Measurements from ENCODE around the gene HOXA9.
A peak's percentile ranks its signal among the peaks of the same experiment; 100 is the strongest.

Gene HOXA9

DNA sequence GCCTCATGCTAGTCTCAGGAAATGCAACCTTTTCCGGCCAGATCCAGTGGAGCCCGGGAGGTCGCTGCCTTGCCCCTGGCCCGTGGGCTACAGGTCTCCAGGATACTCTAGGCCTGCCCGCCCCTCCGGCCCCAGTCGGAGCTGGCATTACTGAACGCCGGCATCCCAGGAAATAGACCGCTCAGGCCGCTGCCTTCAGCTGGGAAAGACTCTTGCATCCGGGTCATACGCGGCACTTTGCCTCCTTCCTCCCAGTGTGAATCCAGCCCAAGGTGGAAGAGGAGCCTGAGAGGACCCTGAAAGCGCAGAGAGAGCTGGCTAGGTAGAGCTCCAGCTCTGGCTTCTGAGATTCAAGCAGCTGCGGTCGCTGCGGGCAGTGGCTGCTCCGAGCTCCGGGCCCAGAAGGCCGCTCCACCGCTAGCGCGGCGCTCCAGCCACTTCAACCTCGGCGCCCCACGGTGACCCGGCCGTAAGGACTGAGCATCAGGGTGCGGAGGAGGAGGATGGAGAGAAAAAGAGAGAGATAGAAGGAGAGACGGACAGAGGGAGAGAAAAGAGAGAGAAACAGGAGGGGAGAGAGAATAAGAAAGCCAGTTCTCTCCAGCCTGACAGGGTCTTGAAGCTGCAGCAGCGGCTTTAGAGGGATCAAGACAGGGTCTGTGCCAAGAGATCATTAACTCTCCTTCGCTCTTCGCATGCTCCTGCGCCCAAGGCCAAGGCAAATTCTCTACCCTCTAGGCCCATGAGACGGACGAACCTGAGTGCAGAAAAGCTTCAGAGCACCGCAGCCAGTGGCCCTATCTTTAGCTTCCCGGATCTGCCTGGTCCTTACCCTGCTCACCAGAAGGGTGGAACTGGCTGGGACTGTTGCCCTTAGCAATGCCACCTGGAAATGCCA is 10.5 kb upstream of the HOXA9 start:
- DNase-seq, result peak; percentile 77

DNA sequence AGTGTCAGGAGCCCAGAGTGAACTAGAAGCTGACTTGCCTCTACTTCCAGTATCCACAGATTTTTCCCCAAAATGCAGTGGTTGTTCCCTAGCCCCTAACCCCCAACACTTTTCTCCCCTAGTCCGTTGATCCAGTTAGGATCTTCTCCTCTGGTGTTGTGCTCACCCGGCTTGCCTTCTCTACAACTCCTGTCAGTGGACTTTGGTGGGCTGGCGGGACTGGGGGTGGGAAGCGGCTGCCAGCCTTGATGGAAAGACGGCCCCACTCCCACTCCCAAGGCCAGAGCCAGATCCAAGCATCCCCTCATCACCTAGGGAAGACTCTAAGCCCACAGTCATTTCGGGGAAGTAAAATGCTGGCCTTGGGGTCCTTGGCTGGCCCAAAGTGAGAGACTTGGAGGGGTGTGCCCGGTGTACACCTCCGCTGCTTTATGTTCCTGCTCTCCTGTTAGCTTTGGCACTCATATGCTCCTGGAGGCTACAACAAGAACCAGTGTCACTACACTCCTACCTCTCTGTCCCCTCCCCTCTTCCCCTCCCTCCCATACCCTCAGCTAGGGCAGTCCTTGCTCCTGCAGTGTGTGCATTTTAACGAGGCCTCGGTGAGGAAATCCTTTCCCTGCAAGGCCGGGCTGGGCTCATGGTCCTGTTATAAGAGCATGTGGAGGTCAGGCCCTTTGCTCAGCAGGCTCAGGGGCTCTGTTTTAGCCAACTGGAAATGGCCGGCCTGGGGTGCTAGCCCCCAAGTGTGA is 9.7 kb upstream of the HOXA9 start:
- no peak for DNase-seq

DNA sequence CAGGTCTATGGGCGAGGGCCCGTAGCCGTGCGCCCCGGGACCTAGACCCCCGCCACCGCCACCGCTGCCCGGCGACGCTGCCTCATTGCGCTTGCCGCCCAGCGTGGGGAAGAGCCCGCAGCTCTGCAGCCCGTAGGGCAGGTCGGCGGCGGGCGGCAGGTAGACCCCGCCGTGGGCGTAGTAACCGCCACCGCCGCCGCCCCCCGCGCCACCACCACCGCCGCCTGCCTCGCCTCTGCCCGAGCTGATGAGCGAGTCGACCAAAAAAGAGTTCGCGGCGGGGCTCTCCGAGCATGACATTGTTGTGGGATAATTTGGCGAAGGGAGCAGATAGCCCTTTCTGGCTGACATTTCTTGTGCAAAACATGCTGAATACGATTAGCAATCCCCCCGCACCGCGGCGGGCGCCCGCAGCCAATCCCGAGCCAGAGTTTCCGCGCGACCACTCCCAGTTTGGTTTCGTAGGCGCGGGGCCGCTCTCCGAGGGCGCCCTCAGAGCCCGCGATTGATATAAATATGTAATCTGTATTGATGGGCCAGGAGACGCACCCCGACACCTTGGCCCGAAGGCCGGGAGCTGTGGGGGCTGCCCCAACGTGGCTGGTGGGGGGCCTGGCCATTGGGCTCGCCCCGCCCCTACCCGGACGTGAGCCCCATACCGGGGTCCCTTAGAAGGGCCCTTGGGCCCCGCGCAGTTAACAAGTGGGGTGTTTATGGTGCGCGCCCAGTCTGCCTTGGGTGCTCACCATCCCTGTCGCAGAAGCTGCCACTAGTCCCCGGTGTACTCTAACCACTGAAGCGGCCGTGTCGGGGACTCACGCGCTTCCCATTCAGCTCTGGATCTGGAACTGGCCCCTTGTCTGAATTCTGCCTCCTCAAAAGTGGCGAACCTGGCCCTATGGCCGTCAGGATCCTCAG is 8.9 kb upstream of the HOXA9 start, which contains the start of gene HOXA10:
Gene HOXA10, minus strand, starts transcription at position 365 of the 918 bp plus-strand sequence. Its CDS starts 14 bp downstream, at position 351.
- peak; percentile 67 for DNase-seq

DNA sequence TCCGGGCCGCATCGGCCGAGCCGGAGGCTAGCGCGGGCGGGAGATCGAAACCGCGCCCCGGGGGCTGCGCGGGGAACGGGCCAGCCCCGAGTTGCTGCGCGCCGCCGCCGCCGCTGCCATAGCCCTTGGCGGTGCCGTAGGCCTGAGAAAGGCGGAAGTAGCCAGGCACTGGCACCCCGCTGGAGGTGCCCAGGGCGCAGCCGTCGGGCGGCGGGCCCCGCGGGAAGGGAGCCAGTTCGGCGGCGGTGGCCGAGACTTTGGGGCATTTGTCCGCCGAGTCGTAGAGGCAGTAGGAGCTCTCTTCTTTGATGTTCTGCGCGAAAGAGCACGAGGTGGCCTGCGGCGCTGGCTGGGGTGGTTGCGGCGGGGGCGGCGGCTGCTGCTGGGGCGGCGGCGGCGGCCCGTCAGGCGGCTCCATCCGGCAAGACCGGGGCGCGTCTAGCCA is 8.2 kb upstream of the HOXA9 start:
- DNase-seq, result peak; percentile 59

DNA sequence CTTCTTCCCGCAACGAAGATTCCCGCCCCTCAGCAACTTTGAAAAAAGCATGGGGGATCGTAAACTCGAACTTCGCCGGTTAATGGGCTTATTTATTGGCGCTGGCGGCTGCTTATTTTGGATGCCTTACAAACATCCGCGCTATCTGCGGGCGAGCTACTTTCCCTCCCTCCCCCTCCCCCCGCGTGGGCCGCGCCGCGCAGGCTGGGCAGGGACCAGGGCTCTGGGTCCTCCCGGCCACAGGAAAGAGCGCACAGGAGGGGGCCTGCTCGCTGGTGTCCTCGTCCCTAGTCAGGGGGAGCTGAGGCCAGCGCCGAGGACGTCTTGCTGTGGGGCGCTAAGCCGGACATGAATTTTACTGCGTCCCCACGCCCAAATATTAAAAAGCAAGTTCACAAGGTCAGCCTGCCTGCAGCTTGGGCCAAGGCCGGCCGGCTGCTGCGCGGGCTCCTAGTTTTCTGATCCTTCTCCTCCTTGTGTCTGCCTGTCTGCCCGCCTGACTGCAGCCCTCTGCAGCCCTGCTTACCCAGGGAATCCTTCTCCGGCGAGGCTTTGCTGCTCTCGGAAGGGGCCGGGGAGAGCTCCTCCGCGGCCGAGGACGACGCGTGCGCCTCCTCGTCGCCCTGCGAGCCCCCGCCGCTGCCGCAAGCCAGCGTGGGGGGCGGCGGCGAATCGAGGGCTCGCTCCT is 7.6 kb upstream of the HOXA9 start:
- DNase-seq, result peak; percentile 77

DNA sequence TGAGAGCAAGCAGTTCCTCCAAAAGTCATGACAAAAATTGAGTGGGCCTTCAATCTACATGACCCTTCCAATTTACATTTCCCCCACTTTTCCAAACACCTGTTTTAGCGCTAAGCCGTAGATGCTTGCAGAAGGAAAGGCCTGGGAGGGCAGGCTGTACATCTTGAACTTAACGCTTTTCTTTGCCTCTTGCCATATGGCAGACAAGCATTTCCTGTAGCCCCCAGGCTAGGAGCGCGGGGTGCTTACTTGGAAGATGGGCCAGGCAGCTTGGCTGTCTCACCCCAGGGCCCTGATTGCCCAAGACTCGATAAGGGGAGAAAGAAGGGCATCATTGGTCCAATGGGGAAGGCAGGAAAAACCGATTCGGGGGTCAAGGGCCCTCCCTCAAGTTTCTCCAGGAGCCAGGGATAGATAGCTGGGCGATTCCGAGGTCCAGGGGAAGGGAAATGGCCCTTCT is 7.0 kb upstream of the HOXA9 start:
- peak; percentile 60 for DNase-seq

DNA sequence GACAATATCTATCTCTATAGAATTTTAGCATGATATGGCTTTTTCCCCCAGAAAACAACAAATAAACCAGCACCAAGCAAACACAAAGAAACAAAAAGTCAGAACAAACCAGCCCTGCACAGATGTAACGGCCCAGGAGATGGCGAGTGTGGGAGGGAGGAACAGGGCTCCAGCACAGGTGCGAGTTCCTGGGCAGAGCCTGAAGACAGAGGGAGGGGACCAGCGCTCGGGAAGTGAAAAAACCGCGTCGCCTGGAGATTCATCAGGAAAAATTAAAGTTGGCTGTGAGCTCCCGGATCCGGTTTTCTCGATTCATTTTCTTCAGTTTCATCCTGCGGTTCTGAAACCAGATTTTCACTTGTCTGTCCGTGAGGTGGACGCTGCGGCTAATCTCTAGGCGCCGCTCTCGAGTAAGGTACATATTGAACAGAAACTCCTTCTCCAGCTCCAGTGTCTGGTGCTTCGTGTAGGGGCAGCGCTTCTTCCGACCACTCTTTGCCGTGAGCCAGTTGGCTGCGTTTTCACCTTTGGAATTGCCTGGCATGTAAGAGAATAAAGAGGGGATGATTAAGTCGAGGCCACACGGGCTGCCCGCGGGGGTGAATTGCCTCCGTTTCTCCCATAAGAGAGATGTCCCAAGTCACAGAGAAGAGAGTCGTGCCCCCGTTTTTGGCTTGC is 6.4 kb upstream of the HOXA9 start:
- peak; percentile 75 for DNase-seq

DNA sequence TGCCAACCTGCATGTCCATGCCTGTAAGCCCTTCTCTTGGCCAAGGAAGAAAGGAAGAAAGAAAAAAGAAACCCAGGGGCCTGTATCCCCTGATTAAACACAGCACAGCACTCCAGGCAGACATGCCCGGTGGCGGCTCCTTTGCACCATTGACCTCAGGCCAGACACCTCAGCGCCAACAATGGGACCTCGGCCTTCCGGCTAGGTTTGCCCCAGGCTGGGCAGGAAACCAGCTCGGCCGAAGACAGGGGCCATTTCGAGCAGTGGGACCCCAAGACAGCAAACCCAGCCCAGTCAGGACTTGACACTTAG is 5.9 kb upstream of the HOXA9 start:
- peak; percentile 85 for DNase-seq

DNA sequence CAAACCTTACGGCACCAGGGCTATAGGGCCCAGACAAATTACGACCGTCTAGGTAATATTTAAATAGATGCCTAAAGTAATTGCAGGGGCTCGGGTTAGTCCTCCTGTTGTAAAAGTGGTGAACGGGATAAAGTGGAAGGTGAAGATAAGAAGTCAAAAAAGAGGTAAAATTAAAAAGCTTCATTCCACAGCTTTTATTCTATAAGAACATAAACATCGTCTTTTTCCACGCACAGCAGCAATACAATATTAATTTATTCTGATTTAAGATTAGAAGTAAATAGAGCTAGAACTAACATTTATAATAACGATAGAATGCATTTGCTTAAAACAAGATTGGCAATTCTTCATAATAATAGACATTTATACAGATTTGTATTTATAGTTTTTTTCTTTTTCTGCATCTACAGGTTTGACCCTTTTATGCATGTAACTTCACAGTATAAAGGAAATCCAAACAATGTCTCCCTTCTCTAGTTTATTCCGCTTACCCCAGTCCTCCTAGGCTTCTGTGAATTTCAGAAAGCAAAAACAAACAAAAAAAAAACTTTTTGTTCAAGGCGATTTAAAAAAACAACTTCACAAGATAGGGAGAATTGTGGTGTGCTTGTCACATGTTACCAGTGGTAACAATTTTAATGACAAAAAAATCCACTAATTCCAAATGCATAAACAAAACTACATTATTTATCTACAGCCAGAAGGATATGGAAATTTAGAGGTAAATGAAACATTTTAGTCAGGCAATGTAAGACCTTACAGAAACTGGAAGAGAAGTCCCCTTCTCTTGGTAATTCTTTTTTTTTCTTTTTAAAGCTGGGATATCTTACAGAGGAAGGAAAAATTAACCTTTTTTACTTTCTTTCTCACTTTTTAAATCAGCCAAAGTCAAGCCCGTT is 5.3 kb upstream of the HOXA9 start:
- no peak for DNase-seq

DNA sequence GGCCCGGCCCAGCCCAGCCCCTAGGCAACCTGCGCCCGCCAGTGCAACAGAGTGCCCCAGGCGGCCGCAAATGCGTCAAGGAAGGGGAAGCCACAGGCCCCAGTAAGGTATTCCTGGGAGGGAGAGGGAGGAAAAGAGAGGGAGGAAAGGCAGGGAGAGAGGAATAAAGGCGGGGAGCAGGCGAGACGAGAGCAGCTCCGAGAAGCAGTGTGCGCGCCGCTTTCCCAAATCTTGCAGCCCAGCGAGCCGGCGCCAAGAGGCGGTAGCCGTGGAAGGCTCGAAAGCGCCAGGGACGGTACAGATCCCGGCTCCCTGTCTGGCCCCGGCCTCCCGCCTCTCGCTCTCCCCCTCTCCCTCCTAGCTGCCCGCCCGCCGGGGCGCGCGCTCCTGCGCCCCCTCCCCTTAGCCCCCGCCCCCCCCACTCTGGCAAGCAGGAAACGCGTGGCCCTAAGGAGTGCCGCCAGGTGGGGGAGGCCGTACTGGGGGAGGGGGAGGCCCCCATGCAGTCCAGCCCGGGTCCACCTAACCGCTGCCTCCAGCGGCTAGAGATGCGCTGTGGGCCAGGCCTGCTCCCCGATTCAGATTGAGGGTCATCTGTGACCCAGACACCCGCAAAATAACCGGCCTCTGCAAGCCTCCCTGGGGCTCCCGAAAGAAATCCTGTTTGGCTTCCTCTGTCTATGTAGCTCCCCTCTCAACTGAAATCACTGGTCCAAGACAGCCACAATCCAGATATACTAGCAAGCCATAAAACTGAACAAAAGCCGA is 4.5 kb upstream of the HOXA9 start:
- DNase-seq, result peak; percentile 76

DNA sequence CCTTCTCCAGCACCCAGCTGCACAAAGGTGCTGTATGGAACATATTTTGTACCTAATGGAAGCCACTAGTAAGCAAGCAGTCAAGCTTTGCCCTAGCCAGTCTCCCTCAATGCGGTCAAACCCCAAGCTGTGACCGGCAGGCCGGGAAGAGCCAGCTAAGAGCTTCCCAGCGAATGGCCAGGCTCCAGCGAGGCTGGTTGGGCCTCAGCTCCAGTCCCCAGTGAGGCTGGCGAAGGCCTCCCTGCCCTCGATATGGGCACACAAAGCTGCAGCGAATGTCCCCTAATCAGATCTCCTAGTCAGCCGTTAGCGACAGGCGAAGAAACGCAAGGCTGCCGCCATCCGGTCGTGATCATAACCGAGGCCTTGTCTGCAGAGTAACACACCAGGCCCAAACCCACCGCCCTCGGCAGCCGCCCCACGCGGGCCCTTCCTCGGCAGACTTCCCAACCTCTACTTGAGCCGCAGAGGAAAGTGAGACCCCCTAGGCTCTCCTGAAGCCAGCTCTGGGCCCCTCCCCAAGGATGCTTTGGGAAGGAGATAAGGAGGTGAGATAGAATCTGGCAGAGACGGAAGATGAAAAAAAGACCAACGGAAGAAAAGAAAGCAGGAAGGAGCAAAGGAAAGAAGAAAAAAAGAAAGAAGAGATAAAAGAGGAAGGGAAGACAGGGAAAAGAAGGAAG is 3.1 kb upstream of the HOXA9 start:
- peak; percentile 80 for DNase-seq

DNA sequence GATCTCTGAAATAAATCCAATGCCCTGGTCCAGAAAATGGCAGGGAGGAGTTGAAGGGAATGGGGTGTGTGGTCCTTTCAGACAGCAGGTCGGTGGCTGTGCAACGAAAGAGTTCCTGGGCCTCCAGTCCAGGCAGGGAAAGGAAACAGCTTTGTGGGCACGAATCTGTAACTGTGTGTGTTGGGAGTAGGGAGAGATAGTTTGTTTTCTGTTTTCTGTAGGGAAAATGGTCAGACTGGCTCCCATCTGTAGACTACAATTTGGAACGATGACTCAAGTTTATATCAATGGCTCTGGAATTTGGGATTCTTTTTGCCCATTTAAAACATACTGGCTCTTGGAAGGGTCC is 2.6 kb upstream of the HOXA9 start:
- no peak for DNase-seq

DNA sequence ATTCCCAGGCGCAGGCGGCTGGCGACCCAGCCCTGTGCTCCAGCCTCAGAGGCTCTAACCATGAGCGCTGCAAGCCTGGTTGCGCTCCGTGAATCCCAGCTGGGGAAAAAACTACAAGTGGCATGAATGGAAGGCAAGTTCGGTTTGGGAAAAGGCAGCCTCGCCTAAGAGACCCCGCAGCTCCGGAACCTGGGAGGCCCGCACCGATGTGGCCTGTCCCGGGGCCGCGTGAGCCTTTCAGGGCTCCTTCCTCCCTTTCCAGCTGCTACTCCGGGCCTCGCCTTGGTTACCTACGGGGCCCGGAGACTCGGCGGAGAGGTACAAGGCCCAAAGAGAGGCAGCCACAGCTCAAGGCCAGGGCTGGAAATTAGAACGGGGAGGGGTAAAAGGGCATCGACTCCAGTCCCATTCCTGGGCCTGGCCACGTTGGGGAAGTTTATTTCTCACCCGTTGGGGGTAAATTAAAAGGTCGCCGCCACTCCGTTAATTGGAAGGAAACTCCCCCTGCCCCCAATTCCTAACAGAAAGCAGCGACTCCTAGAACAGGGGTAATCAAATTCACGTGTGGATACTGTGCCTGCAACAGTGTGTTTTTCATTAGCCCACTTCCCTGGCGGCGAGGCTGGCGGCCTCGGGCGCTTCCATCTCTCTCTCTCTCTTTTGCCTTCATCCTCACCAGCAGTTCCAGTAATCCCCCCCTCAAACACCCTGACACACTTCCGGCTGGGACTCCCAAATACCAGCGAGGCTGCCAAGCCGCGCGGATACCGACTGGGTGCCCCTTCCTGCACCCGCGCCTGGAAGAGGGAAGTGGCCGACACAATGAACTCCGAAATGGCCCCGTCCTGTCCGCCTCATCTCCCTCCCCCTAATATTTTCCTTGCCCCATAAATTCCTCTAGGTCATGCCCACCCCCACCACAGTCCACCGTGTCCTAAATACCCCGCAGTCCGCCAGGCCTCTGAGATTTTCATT is 1.5 kb upstream of the HOXA9 start:
- peak; percentile 58 for DNase-seq

DNA sequence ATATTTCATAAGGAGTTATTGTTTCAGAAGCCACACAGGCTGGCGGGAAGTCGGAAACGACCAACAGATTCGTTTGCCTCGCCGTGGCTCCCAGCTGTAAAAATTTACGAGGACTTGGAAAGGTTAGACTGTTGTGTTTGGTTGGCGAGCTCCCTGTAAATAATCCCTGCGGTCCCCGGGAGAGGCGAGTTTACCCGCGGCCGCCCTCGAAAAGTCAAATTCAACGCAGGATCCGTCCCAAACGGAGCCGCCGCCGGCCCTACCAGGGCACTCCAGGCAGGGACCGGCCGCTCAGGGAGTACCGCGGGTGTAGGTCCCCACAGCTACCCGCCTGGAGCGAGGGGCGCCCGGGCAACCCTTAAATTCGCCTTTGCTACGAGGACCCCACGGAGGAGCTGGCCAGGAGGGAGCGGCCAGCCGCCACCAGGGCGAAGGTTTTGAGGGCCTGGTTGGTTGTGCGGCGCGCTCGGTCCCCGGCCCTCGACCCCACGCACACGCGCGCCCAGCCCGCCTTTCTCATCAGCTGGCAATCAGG is 726 bp upstream of the HOXA9 start:
- DNase-seq, result peak; percentile 60

DNA sequence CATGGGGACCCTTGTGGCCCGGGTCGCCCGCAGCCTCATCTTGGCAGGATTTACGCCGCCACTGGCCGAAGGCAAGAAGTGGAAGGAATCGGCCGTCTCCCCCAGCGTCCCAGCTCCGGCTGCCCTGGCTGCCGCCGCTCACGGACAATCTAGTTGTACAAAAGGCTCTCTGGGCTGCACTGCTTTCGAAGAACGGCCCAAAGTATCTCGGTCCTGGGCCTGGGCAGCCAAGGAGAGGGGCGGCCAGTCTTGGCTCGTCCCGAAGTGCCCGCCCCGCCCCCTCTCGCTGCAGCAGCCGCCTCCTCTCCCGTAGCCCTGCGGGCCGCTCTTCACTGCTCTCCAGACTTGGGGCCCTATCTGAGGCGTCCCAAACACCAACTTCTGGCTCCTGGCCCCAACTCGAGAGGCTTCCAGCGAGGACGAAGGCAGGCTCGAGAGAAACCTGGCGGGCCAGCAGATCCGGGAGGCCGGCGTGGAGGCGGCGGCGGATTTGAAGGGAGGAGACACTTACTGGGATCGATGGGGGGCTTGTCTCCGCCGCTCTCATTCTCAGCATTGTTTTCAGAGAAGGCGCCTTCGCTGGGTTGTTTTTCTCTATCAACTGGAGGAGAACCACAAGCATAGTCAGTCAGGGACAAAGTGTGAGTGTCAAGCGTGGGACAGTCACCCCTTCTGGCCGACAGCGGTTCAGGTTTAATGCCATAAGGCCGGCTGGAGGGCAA is 809 bp downstream of the HOXA9 start:
- peak; percentile 81 for DNase-seq

DNA sequence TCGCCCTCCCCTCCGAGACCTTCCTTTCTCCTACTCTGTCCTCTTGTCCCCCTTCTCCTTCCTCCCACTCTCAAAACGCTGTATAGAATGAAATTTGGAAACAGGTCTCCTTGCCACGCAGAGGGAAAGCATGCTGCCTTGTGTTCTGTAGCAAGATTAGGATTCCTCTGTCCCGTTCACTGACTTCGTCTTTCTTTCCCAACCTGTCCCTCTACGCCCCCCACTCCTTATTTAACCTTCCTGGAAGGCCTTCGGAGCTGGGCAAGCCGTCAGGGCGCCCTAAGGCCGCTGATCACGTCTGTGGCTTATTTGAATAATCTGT is 1.3 kb downstream of the HOXA9 start:
- DNase-seq, result no peak

Measured in islet precursor cell (in vitro differentiated cells).